ENCODE measurements around the gene CADM2.
"Not testable (repeated sequence)": the region's sequence is repeated elsewhere in the genome, so short reads cannot be mapped to it uniquely, and the experiment has no call there.

The CADM2 gene

GRCh38 chr3:85672761-85673160, 714.0 kb downstream of the CADM2 start:
- no peak for DNase-seq (ENCODE audit: low read depth)

- DNase-seq (ENCODE audit: low read depth): no peak
These were observed 719.9 kb downstream of the CADM2 start for GRCh38 chr3:85678713-85679112.

GRCh38 chr3:85681906-85682305, 723.1 kb downstream of the CADM2 start:
- no peak for DNase-seq (ENCODE audit: low read depth)

GRCh38 chr3:85691196-85691595, 732.4 kb downstream of the CADM2 start:
- no peak for DNase-seq (ENCODE audit: low read depth)

- no peak for DNase-seq (ENCODE audit: low read depth)
These were observed 738.4 kb downstream of the CADM2 start for GRCh38 chr3:85697156-85697555.

- no peak for DNase-seq (ENCODE audit: low read depth)
These were observed 747.3 kb downstream of the CADM2 start for GRCh38 chr3:85706130-85706529.

GRCh38 chr3:85708325-85708724, 749.5 kb downstream of the CADM2 start:
- DNase-seq (ENCODE audit: low read depth): not testable (repeated sequence)

- no peak for DNase-seq (ENCODE audit: low read depth)
These were observed 750.6 kb downstream of the CADM2 start for GRCh38 chr3:85709346-85709892.

- DNase-seq (ENCODE audit: low read depth): no peak
These were observed 751.7 kb downstream of the CADM2 start for GRCh38 chr3:85710490-85710889.

- no peak for DNase-seq (ENCODE audit: low read depth)
These were observed 762.8 kb downstream of the CADM2 start for GRCh38 chr3:85721409-85722145.

GRCh38 chr3:85725809-85726208, 767.0 kb downstream of the CADM2 start:
- DNase-seq (ENCODE audit: low read depth): no peak

- DNase-seq (ENCODE audit: low read depth): no peak
These were observed 767.5 kb downstream of the CADM2 start for GRCh38 chr3:85726241-85726640.

GRCh38 chr3:85737846-85738245, 779.1 kb downstream of the CADM2 start:
- no peak for DNase-seq (ENCODE audit: low read depth)

GRCh38 chr3:85740561-85740960, 781.8 kb downstream of the CADM2 start:
- DNase-seq (ENCODE audit: low read depth): no peak

- DNase-seq (ENCODE audit: low read depth): no peak
These were observed 799.7 kb downstream of the CADM2 start for GRCh38 chr3:85758442-85758841.

- DNase-seq (ENCODE audit: low read depth): no peak
These were observed 801.6 kb downstream of the CADM2 start for GRCh38 chr3:85760342-85760741.

GRCh38 chr3:85780806-85781205, 822.0 kb downstream of the CADM2 start:
- DNase-seq (ENCODE audit: low read depth): no peak

GRCh38 chr3:85781806-85782205, 823.0 kb downstream of the CADM2 start:
- DNase-seq (ENCODE audit: low read depth): no peak

- DNase-seq (ENCODE audit: low read depth): no peak
These were observed 824.5 kb downstream of the CADM2 start for GRCh38 chr3:85783291-85783690.

GRCh38 chr3:85785766-85786165, 827.0 kb downstream of the CADM2 start:
- no peak for DNase-seq (ENCODE audit: low read depth)

GRCh38 chr3:85790445-85791030, 831.7 kb downstream of the CADM2 start:
- DNase-seq (ENCODE audit: low read depth): no peak

GRCh38 chr3:85796140-85796539, 837.4 kb downstream of the CADM2 start:
- no peak for DNase-seq (ENCODE audit: low read depth)

- no peak for DNase-seq (ENCODE audit: low read depth)
These were observed 841.9 kb downstream of the CADM2 start for GRCh38 chr3:85800676-85801075.

- DNase-seq (ENCODE audit: low read depth): no peak
These were observed 843.2 kb downstream of the CADM2 start for GRCh38 chr3:85801955-85802354.
